Measurements from ENCODE around the gene PTPA. TPM values are rescaled to one million over a fixed set of nuclear protein-coding genes. Genes with fewer than 3 reads are reported as not detected.

Gene PTPA
- total and polyA plus RNA-seq, 9 of the 15 experiments (the other 6 are each of a cell fraction or from before 2014, with no cell fraction given) = 1.7 to 121 (median 72.6) TPM

- TF ChIP-seq RERE (CRISPR knock-in tag; IDR thresholded peaks at IDR 0.05; ENCODE audit: borderline replicate concordance) = no peak
- no peak for TF ChIP-seq RFX5 (IDR thresholded peaks at IDR 0.05; ENCODE audit: low read depth, low read length)
- no peak for TF ChIP-seq FUS (optimal IDR thresholded peaks at IDR 0.05; ENCODE audit: low read depth, low read length)
- TF ChIP-seq CHD1 (IDR thresholded peaks at IDR 0.05; ENCODE audit: low read length) = no peak
- TF ChIP-seq SRF (CRISPR knock-in tag; IDR thresholded peaks at IDR 0.05) = peak in 1 of 2 experiments; percentile 11; a peak in 1 of 4 replicates
- TF ChIP-seq GABPB1 (CRISPR knock-in tag; IDR thresholded peaks at IDR 0.05) = peak; percentile 63
- no peak for TF ChIP-seq ZNF655 (CRISPR knock-in tag; IDR thresholded peaks at IDR 0.05)
- TF ChIP-seq ZNF274 (IDR thresholded peaks at IDR 0.05; ENCODE audit: borderline replicate concordance, low read depth, low read length) = no peak
- TF ChIP-seq ZNF232 (CRISPR knock-in tag; IDR thresholded peaks at IDR 0.05) = no peak
- TF ChIP-seq PML (IDR thresholded peaks at IDR 0.05; ENCODE audit: low read length) = no peak
- TF ChIP-seq KAT8 (IDR thresholded peaks at IDR 0.05; ENCODE audit: low read depth) = no peak
- no peak for TF ChIP-seq TAL1 (IDR thresholded peaks at IDR 0.05)
- TF ChIP-seq ZBTB17 (CRISPR knock-in tag; IDR thresholded peaks at IDR 0.05) = no peak
- TF ChIP-seq ZNF124 (CRISPR knock-in tag; IDR thresholded peaks at IDR 0.05) = no peak
- no peak for TF ChIP-seq E4F1 (CRISPR knock-in tag; IDR thresholded peaks at IDR 0.05; ENCODE audit: borderline replicate concordance)
- no peak for TF ChIP-seq RNF219 (CRISPR knock-in tag; IDR thresholded peaks at IDR 0.05)
- no peak for TF ChIP-seq HLTF (IDR thresholded peaks at IDR 0.05)
Observed at GRCh38 chr9:129139233-129139992, 28.2 kb downstream of the PTPA start (continued).
